Neutrophil (primary cell): ENCODE measurements around the gene MTAP.

Experiments used
- H3K27ac ChIP-seq: fragments of 200-600 bp; sonication (generic); 2 replicates; pipeline ENCODE4 v1.5.1; 2016; ENCODE audit warnings: mild to moderate bottlenecking, moderate library complexity
- H3K27me3 ChIP-seq: fragments of 200-600 bp; sonication (generic); 2 replicates; pipeline ENCODE4 v1.6.0; 2016; ENCODE audit warnings: mild to moderate bottlenecking
- H3K36me3 ChIP-seq: fragments of 200-600 bp; sonication (generic); 2 replicates; pipeline ENCODE4 v1.5.1; 2017
- H3K4me1 ChIP-seq, 2 experiments: fragments of 200-600 bp in 1 of 2; sonication (generic) in 1 of 2; 1 replicate in 1 of 2; 2 replicates in 1 of 2; pipeline versions ENCODE4 v1.5.1 to v1.6.1; 2013 to 2016; ENCODE audit warnings: low read depth in 1 of 2, low read length in 1 of 2, mild to moderate bottlenecking in 1 of 2, moderate library complexity in 1 of 2; ENCODE audit not compliant: control insufficient read depth in 1 of 2, insufficient read depth in 1 of 2
- H3K4me3 ChIP-seq, 2 experiments: fragments of 200-600 bp in 1 of 2; sonication (generic) in 1 of 2; 1 replicate in 1 of 2; 2 replicates in 1 of 2; pipeline ENCODE4 v1.5.1; 2013 to 2016; ENCODE audit warnings: low read depth in 1 of 2, low read length in 1 of 2, mild to moderate bottlenecking in 1 of 2, moderate library complexity in 1 of 2
- H3K9me3 ChIP-seq: fragments of 200-600 bp; sonication (generic); 2 replicates; pipeline ENCODE4 v1.5.1; 2016
- TF ChIP-seq, protein P1 (sequence below): fragments of 200-600 bp; sonication (generic); IDR thresholded peaks from 2 replicates; pipeline ENCODE4 v1.5.1; 2016; ENCODE audit warnings: antibody characterized with exemption

Gene MTAP

DNA sequence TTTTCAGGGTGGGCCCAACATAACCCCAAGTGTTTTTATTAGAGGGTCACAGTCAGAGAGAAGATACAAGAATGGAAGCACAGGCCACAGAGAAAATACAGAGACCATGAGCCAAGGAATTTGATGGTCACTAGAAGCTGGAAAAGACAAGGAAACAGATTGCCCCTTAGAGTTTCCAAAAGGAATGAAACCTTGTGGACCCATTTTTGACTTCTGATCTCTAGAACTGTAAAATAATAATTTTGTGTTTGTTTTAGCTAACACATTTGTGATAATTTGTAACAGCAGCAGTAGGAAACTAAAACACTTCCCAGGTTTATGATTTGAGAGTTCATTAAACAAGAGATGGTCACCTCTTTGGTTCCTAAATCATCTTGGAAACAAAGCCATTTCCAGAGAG lies 169.9 kb downstream of the MTAP start:
- H3K36me3 ChIP-seq, result no peaks in the 10 kb centered on the region
- no peak overlapping the region for H3K4me3 ChIP-seq
- H3K27me3 ChIP-seq, result peaks cover 100% of the 10 kb centered on the region
- no peaks in the 10 kb centered on the region for H3K9me3 ChIP-seq
- peaks cover 6 to 14% of the 10 kb centered on the region in 2 experiments for H3K4me1 ChIP-seq
- H3K27ac ChIP-seq, result no peak overlapping the region
- TF ChIP-seq, protein P1, sequence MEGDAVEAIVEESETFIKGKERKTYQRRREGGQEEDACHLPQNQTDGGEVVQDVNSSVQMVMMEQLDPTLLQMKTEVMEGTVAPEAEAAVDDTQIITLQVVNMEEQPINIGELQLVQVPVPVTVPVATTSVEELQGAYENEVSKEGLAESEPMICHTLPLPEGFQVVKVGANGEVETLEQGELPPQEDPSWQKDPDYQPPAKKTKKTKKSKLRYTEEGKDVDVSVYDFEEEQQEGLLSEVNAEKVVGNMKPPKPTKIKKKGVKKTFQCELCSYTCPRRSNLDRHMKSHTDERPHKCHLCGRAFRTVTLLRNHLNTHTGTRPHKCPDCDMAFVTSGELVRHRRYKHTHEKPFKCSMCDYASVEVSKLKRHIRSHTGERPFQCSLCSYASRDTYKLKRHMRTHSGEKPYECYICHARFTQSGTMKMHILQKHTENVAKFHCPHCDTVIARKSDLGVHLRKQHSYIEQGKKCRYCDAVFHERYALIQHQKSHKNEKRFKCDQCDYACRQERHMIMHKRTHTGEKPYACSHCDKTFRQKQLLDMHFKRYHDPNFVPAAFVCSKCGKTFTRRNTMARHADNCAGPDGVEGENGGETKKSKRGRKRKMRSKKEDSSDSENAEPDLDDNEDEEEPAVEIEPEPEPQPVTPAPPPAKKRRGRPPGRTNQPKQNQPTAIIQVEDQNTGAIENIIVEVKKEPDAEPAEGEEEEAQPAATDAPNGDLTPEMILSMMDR, result no peak

GRCh38 chr9:21974343-21974721 lies 171.9 kb downstream of the MTAP start:
- H3K36me3 ChIP-seq, result no peaks in the 10 kb centered on the region
- H3K4me1 ChIP-seq, result peaks cover 6 to 14% of the 10 kb centered on the region in 2 experiments
- peaks cover 100% of the 10 kb centered on the region for H3K27me3 ChIP-seq
- TF ChIP-seq, protein P1, result no peak
- no peak overlapping the region for H3K27ac ChIP-seq
- H3K9me3 ChIP-seq, result no peaks in the 10 kb centered on the region
- H3K4me3 ChIP-seq, result peak overlapping the region in 1 of 2 experiments; percentile 26

DNA sequence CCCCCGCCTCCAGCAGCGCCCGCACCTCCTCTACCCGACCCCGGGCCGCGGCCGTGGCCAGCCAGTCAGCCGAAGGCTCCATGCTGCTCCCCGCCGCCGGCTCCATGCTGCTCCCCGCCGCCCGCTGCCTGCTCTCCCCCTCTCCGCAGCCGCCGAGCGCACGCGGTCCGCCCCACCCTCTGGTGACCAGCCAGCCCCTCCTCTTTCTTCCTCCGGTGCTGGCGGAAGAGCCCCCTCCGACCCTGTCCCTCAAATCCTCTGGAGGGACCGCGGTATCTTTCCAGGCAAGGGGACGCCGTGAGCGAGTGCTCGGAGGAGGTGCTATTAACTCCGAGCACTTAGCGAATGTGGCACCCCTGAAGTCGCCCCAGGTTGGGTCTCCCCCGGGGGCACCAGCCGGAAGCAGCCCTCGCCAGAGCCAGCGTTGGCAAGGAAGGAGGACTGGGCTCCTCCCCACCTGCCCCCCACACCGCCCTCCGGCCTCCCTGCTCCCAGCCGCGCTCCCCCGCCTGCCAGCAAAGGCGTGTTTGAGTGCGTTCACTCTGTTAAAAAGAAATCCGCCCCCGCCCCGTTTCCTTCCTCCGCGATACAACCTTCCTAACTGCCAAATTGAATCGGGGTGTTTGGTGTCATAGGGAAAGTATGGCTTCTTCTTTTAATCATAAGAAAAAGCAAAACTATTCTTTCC lies 172.4 kb downstream of the MTAP start:
- no peaks in the 10 kb centered on the region for H3K9me3 ChIP-seq
- no peaks in the 10 kb centered on the region for H3K36me3 ChIP-seq
- H3K27me3 ChIP-seq, result peaks cover 100% of the 10 kb centered on the region
- H3K27ac ChIP-seq, result no peak overlapping the region
- peak overlapping the region in 1 of 2 experiments; percentile 26 for H3K4me3 ChIP-seq
- TF ChIP-seq, protein P1, result no peak
- H3K4me1 ChIP-seq, result peaks cover 6 to 14% of the 10 kb centered on the region in 2 experiments

DNA sequence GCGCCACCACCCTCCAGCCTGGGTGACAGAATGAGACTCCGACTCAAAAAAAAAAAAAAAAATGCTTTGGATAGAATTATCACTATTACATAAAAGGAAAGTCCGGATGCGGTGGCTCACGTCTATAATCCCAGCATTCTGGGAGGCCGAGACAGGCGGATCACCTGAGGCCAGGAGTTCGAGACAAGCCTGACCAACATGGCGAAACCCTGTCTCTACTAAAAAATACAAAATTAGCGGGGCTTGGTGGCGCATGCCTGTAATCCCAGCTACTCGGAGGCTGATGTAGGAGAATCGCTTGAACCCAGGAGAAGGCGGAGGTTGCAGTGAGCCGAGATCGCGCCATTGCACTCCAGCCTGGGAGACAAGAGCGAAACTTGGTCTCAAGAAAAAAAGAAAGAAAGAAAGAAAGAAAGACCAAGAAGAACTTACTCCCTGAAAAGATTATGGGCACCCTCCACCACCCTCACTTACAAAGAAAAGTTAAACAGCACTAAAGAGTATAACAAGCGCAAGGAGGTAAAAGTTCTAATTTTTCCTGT lies 174.0 kb downstream of the MTAP start:
- TF ChIP-seq, protein P1, result no peak
- Histone ChIP-seq H3K27ac (no peak overlapping the region), H3K4me1 (peaks cover 6 to 14% of the 10 kb centered on the region in 2 experiments), H3K9me3 (no peaks in the 10 kb centered on the region), H3K36me3 (no peaks in the 10 kb centered on the region), H3K4me3 (no peak overlapping the region), H3K27me3 (peaks cover 97% of the 10 kb centered on the region)

- H3K9me3 ChIP-seq, result no peaks in the 10 kb centered on the region
- H3K27me3 ChIP-seq, result peaks cover 89% of the 10 kb centered on the region
- no peaks in the 10 kb centered on the region for H3K36me3 ChIP-seq
- TF ChIP-seq, protein P1, result no peak
- peaks cover 6 to 11% of the 10 kb centered on the region in 2 experiments for H3K4me1 ChIP-seq
- no peak overlapping the region for H3K27ac ChIP-seq
- no peak overlapping the region for H3K4me3 ChIP-seq
Observed at GRCh38 chr9:21982391-21982790, 180.0 kb downstream of the MTAP start.
